ENCODE results near the gene MAGEA8. TPM values are rescaled to one million over a fixed set of nuclear protein-coding genes. Genes with fewer than 3 reads are reported as not detected.

The MAGEA8 gene
- total RNA-seq, 1 donor, result not detected

DNA sequence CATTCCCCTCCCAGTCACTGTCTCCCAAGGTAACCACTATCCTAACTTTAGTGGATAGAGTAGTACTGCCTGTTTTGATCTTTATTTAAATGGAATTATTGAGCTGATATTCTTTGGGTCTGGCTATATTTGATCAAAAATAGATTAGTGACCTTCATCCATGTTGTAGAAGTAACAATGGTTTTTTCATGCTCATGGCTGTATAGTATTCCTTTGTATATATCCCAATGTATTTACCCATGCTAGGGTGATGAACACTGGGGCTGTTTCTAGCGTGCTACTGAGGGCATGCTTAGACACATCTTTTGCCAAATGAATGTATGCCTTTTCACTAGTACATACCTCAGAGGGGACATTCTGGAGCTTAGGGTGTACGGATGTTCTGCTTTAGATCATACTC, 10.1 kb upstream of the MAGEA8 start:
- no peak overlapping the region for H3K4me3 ChIP-seq (ENCODE audit: insufficient read depth, low read length)
- no peaks in the 10 kb centered on the region for H3K27me3 ChIP-seq (ENCODE audit: insufficient read depth, low read length)
- no peaks in the 10 kb centered on the region for H3K36me3 ChIP-seq (ENCODE audit: insufficient read depth, low read length)
- H2AFZ ChIP-seq (ENCODE audit: low read length), result no peak overlapping the region
- DNase-seq (ENCODE audit: insufficient read length, low spot score, missing footprints), result no peak
- no peak for TF ChIP-seq CTCF (IDR thresholded peaks at IDR 0.05; ENCODE audit: extremely low read depth, low read depth, low read length)
- no peaks in the 10 kb centered on the region for H3K9me3 ChIP-seq (ENCODE audit: low read depth, low read length)
- H3K27ac ChIP-seq (ENCODE audit: low read depth, low read length), result no peak overlapping the region
- no peaks in the 10 kb centered on the region for H4K20me1 ChIP-seq (ENCODE audit: insufficient read depth, low read length)
- no peaks in the 10 kb centered on the region for H3K4me1 ChIP-seq (ENCODE audit: insufficient read depth, low read length)
- H3K79me2 ChIP-seq (ENCODE audit: insufficient read depth, low read length), result no peaks in the 10 kb centered on the region
- no peak overlapping the region for H3K4me2 ChIP-seq (ENCODE audit: insufficient read depth, low read length)

GRCh38 chrX:149871433-149871832, 9.6 kb upstream of the MAGEA8 start:
- no peaks in the 10 kb centered on the region for H3K4me1 ChIP-seq (ENCODE audit: insufficient read depth, low read length)
- no peak for TF ChIP-seq CTCF (IDR thresholded peaks at IDR 0.05; ENCODE audit: extremely low read depth, low read depth, low read length)
- H3K27ac ChIP-seq (ENCODE audit: low read depth, low read length), result no peak overlapping the region

DNA sequence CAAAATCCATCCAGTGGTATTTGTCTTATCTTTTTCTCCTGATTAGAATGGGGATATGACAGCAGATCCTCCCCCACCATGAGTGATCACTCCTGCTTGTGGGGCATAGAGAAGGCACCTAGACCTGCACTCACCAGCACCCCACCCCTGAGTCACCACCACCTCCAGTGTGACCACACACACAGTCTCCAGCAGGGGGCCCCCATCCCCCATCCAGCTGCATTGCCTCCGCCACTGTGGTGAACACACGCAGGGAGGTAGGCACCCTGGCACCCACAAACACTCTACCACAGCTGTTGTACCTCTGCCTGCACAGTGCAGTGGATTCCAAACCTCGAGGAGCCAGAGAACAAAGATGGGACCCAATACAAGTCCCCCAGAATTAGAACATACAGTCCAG, 9.0 kb upstream of the MAGEA8 start:
- Histone ChIP-seq H4K20me1 (ENCODE audit: insufficient read depth, low read length) (no peaks in the 10 kb centered on the region), H3K36me3 (ENCODE audit: insufficient read depth, low read length) (no peaks in the 10 kb centered on the region), H3K4me3 (ENCODE audit: insufficient read depth, low read length) (no peak overlapping the region), H3K79me2 (ENCODE audit: insufficient read depth, low read length) (no peaks in the 10 kb centered on the region), H3K4me1 (ENCODE audit: insufficient read depth, low read length) (no peaks in the 10 kb centered on the region), H3K27ac (ENCODE audit: low read depth, low read length) (no peak overlapping the region), H3K27me3 (ENCODE audit: insufficient read depth, low read length) (no peaks in the 10 kb centered on the region), H3K4me2 (ENCODE audit: insufficient read depth, low read length) (no peak overlapping the region), H2AFZ (ENCODE audit: low read length) (no peak overlapping the region), H3K9me3 (ENCODE audit: low read depth, low read length) (no peaks in the 10 kb centered on the region)
- TF ChIP-seq CTCF (IDR thresholded peaks at IDR 0.05; ENCODE audit: extremely low read depth, low read depth, low read length), result peak; percentile 30
- DNase-seq (ENCODE audit: insufficient read length, low spot score, missing footprints), result peak; percentile 27

More at GRCh38 chrX:149871433-149871832, 9.6 kb upstream of the MAGEA8 start:
- DNase-seq (ENCODE audit: insufficient read length, low spot score, missing footprints), result no peak
- no peak overlapping the region for H3K4me2 ChIP-seq (ENCODE audit: insufficient read depth, low read length)
- H3K36me3 ChIP-seq (ENCODE audit: insufficient read depth, low read length), result no peaks in the 10 kb centered on the region
- H3K79me2 ChIP-seq (ENCODE audit: insufficient read depth, low read length), result no peaks in the 10 kb centered on the region
- H3K4me3 ChIP-seq (ENCODE audit: insufficient read depth, low read length), result no peak overlapping the region
- H3K27me3 ChIP-seq (ENCODE audit: insufficient read depth, low read length), result no peaks in the 10 kb centered on the region
- no peaks in the 10 kb centered on the region for H4K20me1 ChIP-seq (ENCODE audit: insufficient read depth, low read length)
- no peaks in the 10 kb centered on the region for H3K9me3 ChIP-seq (ENCODE audit: low read depth, low read length)
- H2AFZ ChIP-seq (ENCODE audit: low read length), result no peak overlapping the region

GRCh38 chrX:149877157-149877556, 3.8 kb upstream of the MAGEA8 start:
- H3K79me2 ChIP-seq (ENCODE audit: insufficient read depth, low read length), result no peaks in the 10 kb centered on the region
- DNase-seq (ENCODE audit: insufficient read length, low spot score, missing footprints), result no peak
- H3K4me1 ChIP-seq (ENCODE audit: insufficient read depth, low read length), result no peaks in the 10 kb centered on the region
- no peak overlapping the region for H3K27ac ChIP-seq (ENCODE audit: low read depth, low read length)
- no peaks in the 10 kb centered on the region for H3K36me3 ChIP-seq (ENCODE audit: insufficient read depth, low read length)
- no peaks in the 10 kb centered on the region for H4K20me1 ChIP-seq (ENCODE audit: insufficient read depth, low read length)
- no peak overlapping the region for H3K4me3 ChIP-seq (ENCODE audit: insufficient read depth, low read length)
- no peaks in the 10 kb centered on the region for H3K9me3 ChIP-seq (ENCODE audit: low read depth, low read length)
- no peak overlapping the region for H3K4me2 ChIP-seq (ENCODE audit: insufficient read depth, low read length)
- no peak overlapping the region for H2AFZ ChIP-seq (ENCODE audit: low read length)
- no peak for TF ChIP-seq CTCF (IDR thresholded peaks at IDR 0.05; ENCODE audit: extremely low read depth, low read depth, low read length)
- no peaks in the 10 kb centered on the region for H3K27me3 ChIP-seq (ENCODE audit: insufficient read depth, low read length)

Measured in osteoblast (primary cell).